ENCODE data around the gene ANO8.
"Not testable (repeated sequence)": the region's sequence is repeated elsewhere in the genome, so short reads cannot be mapped to it uniquely, and the experiment has no call there.

The ANO8 gene

GRCh38 chr19:17376935-17377600 is 42.4 kb upstream of the ANO8 start, which contains the start of gene PLVAP:
Gene PLVAP (minus strand): TSS chr19:17377342. CDS start chr19:17377288, 54 bp downstream.
- ChIA-PET POLR2A (ENCODE audit: low non-redundant PET) (no interaction called here), CTCF (no interaction called here)

GRCh38 chr19:17370026-17370587 is 35.5 kb upstream of the ANO8 start:
- TF ChIP-seq CTCF (conservative IDR thresholded peaks at IDR 0.05; ENCODE audit: low read depth) = no peak
- no peak overlapping the region for H3K27ac ChIP-seq
- POLR2A ChIA-PET (ENCODE audit: low non-redundant PET) = no interaction called here
- CTCF ChIA-PET = interaction anchor here (0.7 kb wide), 1 partner anchor 123 kb away, joined by 4 read pairs; no protein-coding TSS in a partner anchor
- no peak for DNase-seq (ENCODE audit: low spot score)

More at GRCh38 chr19:17376935-17377600, 42.4 kb upstream of the ANO8 start, which contains the start of gene PLVAP:
- no peak for DNase-seq (ENCODE audit: low spot score)
- H3K27ac ChIP-seq = no peak within 1 kb of the TSS
- no peak for TF ChIP-seq CTCF (conservative IDR thresholded peaks at IDR 0.05; ENCODE audit: low read depth)

- H3K27ac ChIP-seq = no peak overlapping the region
- no peak for TF ChIP-seq CTCF (conservative IDR thresholded peaks at IDR 0.05; ENCODE audit: low read depth)
- POLR2A ChIA-PET (ENCODE audit: low non-redundant PET) = no interaction called here
- DNase-seq (ENCODE audit: low spot score) = no peak
- CTCF ChIA-PET = interaction anchor here (0.6 kb wide), 1 partner anchor 337 kb away, joined by 4 read pairs; no protein-coding TSS in a partner anchor
These were observed 30.7 kb upstream of the ANO8 start for GRCh38 chr19:17365361-17365760.

- CTCF ChIA-PET = interaction anchor here (0.6 kb wide), 1 partner anchor 8 kb away, joined by 3 read pairs; no protein-coding TSS in a partner anchor
- H3K27ac ChIP-seq; DNase-seq (ENCODE audit: low spot score); POLR2A ChIA-PET (ENCODE audit: low non-redundant PET): not testable (repeated sequence)
These were observed 29.4 kb upstream of the ANO8 start for GRCh38 chr19:17363852-17364605.

GRCh38 chr19:17359905-17360800 is 25.5 kb upstream of the ANO8 start:
- no peak overlapping the region for H3K27ac ChIP-seq
- no peak for TF ChIP-seq CTCF (conservative IDR thresholded peaks at IDR 0.05; ENCODE audit: low read depth)
- ChIA-PET POLR2A (ENCODE audit: low non-redundant PET) (no interaction called here), CTCF (interaction anchor here (0.6 to 1.3 kb wide), 2 partner anchors 215 to 496 kb away, joined by 3 to 4 read pairs; no protein-coding TSS in a partner anchor)
- DNase-seq (ENCODE audit: low spot score) = no peak

GRCh38 chr19:17358395-17358794 is 23.7 kb upstream of the ANO8 start:
- ChIA-PET POLR2A (ENCODE audit: low non-redundant PET) (no interaction called here), CTCF (interaction anchor here (0.7 kb wide), 2 partner anchors 32 to 289 kb away, joined by 3 to 4 read pairs; no protein-coding TSS in a partner anchor)
- H3K27ac ChIP-seq = peak overlapping the region; percentile 42
- DNase-seq (ENCODE audit: low spot score) = no peak
- TF ChIP-seq CTCF (conservative IDR thresholded peaks at IDR 0.05; ENCODE audit: low read depth) = no peak

All from RWPE1 (cell line).